Measurements from ENCODE around the gene PLCD3. TPM values are rescaled to one million over a fixed set of nuclear protein-coding genes. Genes with fewer than 3 reads are reported as not detected.

Gene PLCD3, protein sequence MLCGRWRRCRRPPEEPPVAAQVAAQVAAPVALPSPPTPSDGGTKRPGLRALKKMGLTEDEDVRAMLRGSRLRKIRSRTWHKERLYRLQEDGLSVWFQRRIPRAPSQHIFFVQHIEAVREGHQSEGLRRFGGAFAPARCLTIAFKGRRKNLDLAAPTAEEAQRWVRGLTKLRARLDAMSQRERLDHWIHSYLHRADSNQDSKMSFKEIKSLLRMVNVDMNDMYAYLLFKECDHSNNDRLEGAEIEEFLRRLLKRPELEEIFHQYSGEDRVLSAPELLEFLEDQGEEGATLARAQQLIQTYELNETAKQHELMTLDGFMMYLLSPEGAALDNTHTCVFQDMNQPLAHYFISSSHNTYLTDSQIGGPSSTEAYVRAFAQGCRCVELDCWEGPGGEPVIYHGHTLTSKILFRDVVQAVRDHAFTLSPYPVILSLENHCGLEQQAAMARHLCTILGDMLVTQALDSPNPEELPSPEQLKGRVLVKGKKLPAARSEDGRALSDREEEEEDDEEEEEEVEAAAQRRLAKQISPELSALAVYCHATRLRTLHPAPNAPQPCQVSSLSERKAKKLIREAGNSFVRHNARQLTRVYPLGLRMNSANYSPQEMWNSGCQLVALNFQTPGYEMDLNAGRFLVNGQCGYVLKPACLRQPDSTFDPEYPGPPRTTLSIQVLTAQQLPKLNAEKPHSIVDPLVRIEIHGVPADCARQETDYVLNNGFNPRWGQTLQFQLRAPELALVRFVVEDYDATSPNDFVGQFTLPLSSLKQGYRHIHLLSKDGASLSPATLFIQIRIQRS
- total RNA-seq: 49.9 and 55.8 TPM in 2 replicates

DNA sequence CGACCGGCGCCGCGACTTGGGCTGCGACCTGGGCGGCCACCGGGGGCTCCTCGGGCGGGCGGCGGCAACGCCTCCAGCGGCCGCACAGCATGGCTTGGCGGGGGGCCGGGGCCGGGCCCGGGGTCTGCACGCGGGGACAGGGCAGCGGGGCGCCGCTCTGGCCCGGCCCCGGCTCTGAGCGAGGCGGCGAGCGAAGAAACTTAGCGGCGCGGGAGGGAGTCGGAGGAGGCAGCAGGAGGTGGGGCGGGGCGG is at the start of gene PLCD3:
Gene PLCD3 (minus strand): TSS at position 196 of the 252 bp plus-strand sequence. CDS start 105 bp downstream, at position 91.

GRCh38 chr17:45161288-45162024 is 29.1 kb upstream of the PLCD3 start, which contains the start of gene HEXIM2:
HEXIM2 (plus strand) TSS chr17:45161875; CDS start chr17:45162794, 919 bp downstream.

DNA sequence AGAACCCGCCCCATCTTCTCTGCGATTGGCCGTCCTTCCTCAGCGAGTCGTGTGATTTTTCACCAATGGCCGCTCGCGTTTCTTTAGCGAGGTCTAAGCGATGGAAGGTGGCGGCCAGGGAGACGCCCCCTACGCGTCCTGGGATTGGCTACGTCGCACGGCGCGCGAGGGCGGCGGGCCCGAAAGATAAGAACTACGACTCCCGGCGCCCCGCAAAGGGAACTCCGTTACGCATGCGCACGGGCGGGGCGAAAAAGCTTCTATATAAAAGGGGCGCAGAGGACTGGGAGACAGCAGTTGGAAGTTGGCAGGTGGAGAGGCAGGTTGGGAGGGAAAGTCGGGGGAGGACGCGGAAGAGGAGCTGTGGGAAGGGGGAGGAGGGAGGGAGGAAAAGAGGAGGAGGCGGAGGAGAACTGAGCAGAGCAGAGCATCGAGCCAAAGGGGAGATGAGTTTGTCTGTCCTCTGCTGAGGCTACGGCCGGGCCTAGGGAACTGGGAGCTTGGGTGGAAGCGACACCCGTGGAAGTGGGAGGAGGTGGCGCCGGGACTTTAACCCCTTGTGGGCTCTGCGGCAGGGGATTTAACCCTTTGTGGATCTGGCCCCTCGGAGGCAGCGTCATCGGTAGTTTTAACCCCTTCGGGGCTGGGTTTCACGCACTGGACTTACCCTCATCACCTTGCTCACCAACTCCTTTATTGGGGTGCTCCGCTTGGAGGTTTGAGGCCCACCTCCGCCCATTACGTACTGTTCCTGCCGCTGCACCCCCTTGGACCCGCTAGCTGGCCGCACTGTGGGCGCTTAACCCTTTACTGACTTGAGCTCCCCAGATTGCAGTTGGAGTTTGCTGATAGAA is 16.1 kb upstream of the PLCD3 start, which contains the start of gene HEXIM1:
Gene HEXIM1 (plus strand): TSS at position 293 of the 854 bp plus-strand sequence. CDS start 716 bp downstream, outside the sequence.

GRCh38 chr17:45135192-45135977 is 3.1 kb upstream of the PLCD3 start, which contains the start of gene ACBD4:
ACBD4 (plus strand) TSS chr17:45135687; CDS start chr17:45136145, 458 bp downstream.

DNA sequence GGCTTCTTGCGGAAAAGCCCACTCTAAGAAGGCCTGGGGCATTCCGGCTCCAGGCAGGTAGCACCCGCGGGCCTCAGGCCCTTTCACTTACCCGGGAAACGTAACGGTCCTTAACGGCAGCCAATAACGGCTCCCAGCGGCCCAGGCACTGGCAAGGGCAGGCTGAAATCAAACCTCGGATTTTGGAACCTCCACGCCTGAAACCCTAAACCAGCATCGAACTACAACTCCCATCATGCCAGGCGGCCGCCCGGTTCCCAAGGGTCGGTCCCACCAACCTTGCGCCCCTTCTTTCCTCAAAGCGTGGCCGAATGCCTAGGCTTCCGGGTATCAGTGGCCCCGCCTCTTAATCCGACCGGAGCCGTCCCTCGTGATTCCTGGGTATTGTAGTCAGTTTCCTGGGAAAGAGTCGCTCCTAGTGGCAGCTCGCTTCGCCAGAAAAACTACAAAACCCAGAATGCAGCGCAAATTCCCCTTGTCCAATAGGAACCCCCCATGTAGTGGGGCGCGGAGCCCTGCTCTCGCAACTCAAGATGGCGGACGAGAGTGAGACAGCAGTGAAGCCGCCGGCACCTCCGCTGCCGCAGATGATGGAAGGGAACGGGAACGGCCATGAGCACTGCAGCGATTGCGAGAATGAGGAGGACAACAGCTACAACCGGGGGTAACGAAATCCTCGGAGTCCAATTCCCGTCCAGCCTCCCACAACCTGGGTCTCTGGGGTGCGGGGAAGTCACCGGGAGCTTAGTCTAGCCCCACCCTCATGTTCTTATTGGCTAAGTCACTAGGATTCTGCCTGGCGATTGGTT is 71.3 kb downstream of the PLCD3 start, which contains the start of gene NMT1:
Gene NMT1 (plus strand): TSS at position 521 of the 809 bp plus-strand sequence. CDS start 13 bp downstream, at position 534.

Other genes starting within 250 kb of the PLCD3 start
- 92.1 and 207 TPM in 2 replicates for gene EFTUD2, start 233.1 kb downstream of the PLCD3 start, total RNA-seq
- 1.5 and 2.0 TPM in 2 replicates for gene GFAP, start 217.0 kb downstream of the PLCD3 start, total RNA-seq
- 0.30 and 3.2 TPM in 2 replicates for gene KIF18B, start 184.7 kb downstream of the PLCD3 start, total RNA-seq
- gene C1QL1, start 164.2 kb downstream of the PLCD3 start, total RNA-seq: 0.30 TPM in 1 of 2 replicates, not detected in the other
- gene DCAKD, start 80.9 kb downstream of the PLCD3 start, total RNA-seq: 36.5 and 60.8 TPM in 2 replicates
- gene NMT1, start 71.2 kb downstream of the PLCD3 start, total RNA-seq: 71.6 and 108 TPM in 2 replicates
- gene ACBD4, start 3.2 kb upstream of the PLCD3 start, total RNA-seq: 3.5 and 5.0 TPM in 2 replicates
- 9.8 and 10.5 TPM in 2 replicates for gene HEXIM1, start 16.0 kb upstream of the PLCD3 start, total RNA-seq
- gene HEXIM2, start 29.4 kb upstream of the PLCD3 start, total RNA-seq: 2.4 and 4.2 TPM in 2 replicates
- gene FMNL1, start 89.4 kb upstream of the PLCD3 start, total RNA-seq: 1.9 and 2.7 TPM in 2 replicates
- not detected in 2 replicates for gene SPATA32, start 129.6 kb upstream of the PLCD3 start, total RNA-seq
- 1.5 and 3.4 TPM in 2 replicates for gene MAP3K14, start 184.5 kb upstream of the PLCD3 start, total RNA-seq